Measurements from ENCODE around the gene MCRS1.

DNA sequence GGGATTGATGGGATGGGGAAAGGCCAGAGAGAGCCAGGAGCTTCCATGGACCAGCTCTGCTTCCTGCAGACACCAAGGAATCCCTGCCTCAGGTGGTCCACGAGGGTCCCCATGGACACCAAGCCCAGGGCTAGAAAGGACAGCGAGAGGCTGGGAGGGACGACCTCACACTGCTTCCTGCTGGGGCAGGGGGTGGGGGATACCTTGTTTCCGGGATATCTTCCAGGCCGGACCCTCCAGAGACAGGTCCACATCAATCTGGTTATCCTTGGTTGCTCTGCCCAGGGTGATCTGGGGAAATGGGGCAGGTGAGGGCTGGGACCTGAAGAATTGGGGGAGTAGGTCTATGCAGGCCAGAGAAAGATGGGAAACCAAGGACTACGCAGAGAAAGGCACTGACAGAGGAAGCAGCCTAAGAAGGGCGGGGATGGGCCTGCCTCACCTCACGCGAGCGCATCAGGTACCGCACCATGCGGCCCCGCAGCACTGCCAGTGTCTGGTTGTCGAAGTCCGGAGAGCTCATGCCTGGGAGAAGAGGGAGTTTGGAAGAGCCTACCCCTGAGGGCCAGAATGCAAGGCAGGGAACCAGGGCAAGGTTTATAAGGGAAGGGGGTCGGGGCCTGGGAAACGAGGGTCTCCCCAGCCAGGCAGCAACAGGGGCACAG, 8.8 kb downstream of the MCRS1 start:
- TF ChIP-seq, protein P1, sequence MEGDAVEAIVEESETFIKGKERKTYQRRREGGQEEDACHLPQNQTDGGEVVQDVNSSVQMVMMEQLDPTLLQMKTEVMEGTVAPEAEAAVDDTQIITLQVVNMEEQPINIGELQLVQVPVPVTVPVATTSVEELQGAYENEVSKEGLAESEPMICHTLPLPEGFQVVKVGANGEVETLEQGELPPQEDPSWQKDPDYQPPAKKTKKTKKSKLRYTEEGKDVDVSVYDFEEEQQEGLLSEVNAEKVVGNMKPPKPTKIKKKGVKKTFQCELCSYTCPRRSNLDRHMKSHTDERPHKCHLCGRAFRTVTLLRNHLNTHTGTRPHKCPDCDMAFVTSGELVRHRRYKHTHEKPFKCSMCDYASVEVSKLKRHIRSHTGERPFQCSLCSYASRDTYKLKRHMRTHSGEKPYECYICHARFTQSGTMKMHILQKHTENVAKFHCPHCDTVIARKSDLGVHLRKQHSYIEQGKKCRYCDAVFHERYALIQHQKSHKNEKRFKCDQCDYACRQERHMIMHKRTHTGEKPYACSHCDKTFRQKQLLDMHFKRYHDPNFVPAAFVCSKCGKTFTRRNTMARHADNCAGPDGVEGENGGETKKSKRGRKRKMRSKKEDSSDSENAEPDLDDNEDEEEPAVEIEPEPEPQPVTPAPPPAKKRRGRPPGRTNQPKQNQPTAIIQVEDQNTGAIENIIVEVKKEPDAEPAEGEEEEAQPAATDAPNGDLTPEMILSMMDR (IDR thresholded peaks at IDR 0.05) = no peak
- TF ChIP-seq POLR2A (IDR thresholded peaks at IDR 0.05) = no peak
